ENCODE measurements around the gene BZW2. TPM values are rescaled to one million over a fixed set of nuclear protein-coding genes. Genes with fewer than 3 reads are reported as not detected.

The BZW2 gene
- total and polyA plus RNA-seq, 2 donors (not counting 1 experiment from before 2014, with no cell fraction given): 18.4 to 20.6 TPM

DNA sequence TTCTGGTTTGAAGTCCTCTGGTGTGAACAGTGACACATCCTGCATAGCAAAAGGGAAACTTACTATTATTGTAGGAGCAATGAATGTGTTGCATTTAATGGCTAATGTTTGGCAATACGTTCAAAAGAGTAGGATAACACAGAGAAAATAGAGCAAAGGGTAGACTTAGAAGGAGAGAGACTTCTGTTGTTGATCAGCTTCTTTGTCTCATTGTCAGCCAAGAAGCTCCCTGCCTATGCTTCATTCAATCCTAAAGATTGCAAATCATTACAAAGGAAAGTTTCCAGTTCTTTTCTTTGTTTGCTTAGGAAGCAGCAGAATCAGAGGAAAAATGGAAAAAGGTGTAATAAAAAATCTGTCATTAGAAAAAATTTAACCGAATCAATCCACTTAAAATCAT, 99.7 kb downstream of the BZW2 start:
- Histone ChIP-seq H3K27ac (ENCODE audit: low read length in 2 of 2) (no peak overlapping the region), H3K4me2 (replicated peaks; ENCODE audit: low read depth, low read length, poor library complexity, severe bottlenecking) (no peak overlapping the region), H2AFZ (ENCODE audit: insufficient read depth, low read depth, low read length, poor library complexity, severe bottlenecking) (no peak overlapping the region), H3K9ac (ENCODE audit: low read length) (no peak overlapping the region), H3K79me2 (ENCODE audit: control insufficient read depth, insufficient read depth, low read length) (no peaks in the 10 kb centered on the region), H4K20me1 (ENCODE audit: control insufficient read depth, insufficient read depth, low read length, poor library complexity, severe bottlenecking) (no peaks in the 10 kb centered on the region), H3K27me3 (replicated peaks in 1 of 4; ENCODE audit: control extremely low read depth in 1 of 4, control insufficient read depth in 3 of 4, insufficient read depth in 4 of 4, low read length in 3 of 4) (no peaks in the 10 kb centered on the region), H3K9me3 (ENCODE audit: control extremely low read depth in 1 of 3, control insufficient read depth in 2 of 3, insufficient read depth in 1 of 3, low read length in 2 of 3) (no peaks in the 10 kb centered on the region), H3K4me1 (ENCODE audit: control insufficient read depth in 2 of 2, insufficient read depth in 2 of 2, low read length in 2 of 2) (no peaks in the 10 kb centered on the region), H3K4me3 (ENCODE audit: control extremely low read depth in 1 of 5, extremely low read depth in 1 of 5, insufficient read depth in 1 of 5, low read depth in 2 of 5, low read length in 4 of 5) (no peak overlapping the region), H3K36me3 (replicated peaks in 1 of 2; ENCODE audit: control extremely low read depth in 1 of 2, control insufficient read depth in 1 of 2, extremely low read depth in 1 of 2, insufficient read depth in 2 of 2, low read length in 1 of 2) (no peaks in the 10 kb centered on the region)
- Mint-ChIP-seq H3K27ac (no peak overlapping the region), H3K27me3 (no peaks in the 10 kb centered on the region), H3K4me3 (no peak overlapping the region), H3K4me1 (no peaks in the 10 kb centered on the region), H3K9me3 (ENCODE audit: insufficient read depth) (no peaks in the 10 kb centered on the region)
- intact Hi-C loops (cut with micrococcal nuclease): no loop called here
- WGBS (ENCODE audit: insufficient coverage): no CpG with 5 or more reads among the region's 2 CpGs
- CTCF ChIA-PET: interaction anchor here (1.0 to 1.8 kb wide), 2 partner anchors 55 to 552 kb away, joined by 3 to 6 read pairs; partner anchors contain the start of gene AHR
- ATAC-seq (ENCODE audit: low read depth): no peak
- TF ChIP-seq CTCF (IDR thresholded peaks at IDR 0.05): no peak
- TF ChIP-seq EZH2 (IDR thresholded peaks at IDR 0.05; ENCODE audit: borderline replicate concordance, insufficient read depth, low read depth, low read length, poor library complexity, severe bottlenecking): no peak
- POLR2A ChIA-PET: no interaction called here
- DNase-seq: no peak

GRCh38 chr7:16747102-16747501, 101.1 kb downstream of the BZW2 start:
- no peaks in the 10 kb centered on the region for H3K4me1 Mint-ChIP-seq
- ATAC-seq (ENCODE audit: low read depth): no peak
- H3K4me1 ChIP-seq (ENCODE audit: control insufficient read depth in 2 of 2, insufficient read depth in 2 of 2, low read length in 2 of 2): no peaks in the 10 kb centered on the region

More at GRCh38 chr7:16747102-16747501, 101.1 kb downstream of the BZW2 start:
- no peak for DNase-seq
- intact Hi-C loops (cut with micrococcal nuclease): no loop called here
- no peak overlapping the region for H3K4me2 ChIP-seq (replicated peaks; ENCODE audit: low read depth, low read length, poor library complexity, severe bottlenecking)
- H3K36me3 ChIP-seq (replicated peaks in 1 of 2; ENCODE audit: control extremely low read depth in 1 of 2, control insufficient read depth in 1 of 2, extremely low read depth in 1 of 2, insufficient read depth in 2 of 2, low read length in 1 of 2): no peaks in the 10 kb centered on the region
- Mint-ChIP-seq H3K27me3 (no peaks in the 10 kb centered on the region), H3K9me3 (ENCODE audit: insufficient read depth) (no peaks in the 10 kb centered on the region), H3K27ac (no peak overlapping the region), H3K4me3 (no peak overlapping the region)
- H2AFZ ChIP-seq (ENCODE audit: insufficient read depth, low read depth, low read length, poor library complexity, severe bottlenecking): no peak overlapping the region
- H3K27me3 ChIP-seq (replicated peaks in 1 of 4; ENCODE audit: control extremely low read depth in 1 of 4, control insufficient read depth in 3 of 4, insufficient read depth in 4 of 4, low read length in 3 of 4): no peaks in the 10 kb centered on the region
- TF ChIP-seq EZH2 (IDR thresholded peaks at IDR 0.05; ENCODE audit: borderline replicate concordance, insufficient read depth, low read depth, low read length, poor library complexity, severe bottlenecking): no peak
- TF ChIP-seq CTCF (IDR thresholded peaks at IDR 0.05): no peak
- H3K4me3 ChIP-seq (ENCODE audit: control extremely low read depth in 1 of 5, extremely low read depth in 1 of 5, insufficient read depth in 1 of 5, low read depth in 2 of 5, low read length in 4 of 5): no peak overlapping the region
- no peaks in the 10 kb centered on the region for H4K20me1 ChIP-seq (ENCODE audit: control insufficient read depth, insufficient read depth, low read length, poor library complexity, severe bottlenecking)
- ChIA-PET POLR2A (no interaction called here), CTCF (no interaction called here)
- H3K27ac ChIP-seq (ENCODE audit: low read length in 2 of 2): no peak overlapping the region
- no peak overlapping the region for H3K9ac ChIP-seq (ENCODE audit: low read length)
- no peaks in the 10 kb centered on the region for H3K9me3 ChIP-seq (ENCODE audit: control extremely low read depth in 1 of 3, control insufficient read depth in 2 of 3, insufficient read depth in 1 of 3, low read length in 2 of 3)
- no peaks in the 10 kb centered on the region for H3K79me2 ChIP-seq (ENCODE audit: control insufficient read depth, insufficient read depth, low read length)
- 90% methylated on average over 1 of the region's 1 CpG for WGBS (ENCODE audit: insufficient coverage)

All from B cell (primary cell).